ENCODE measurements around the gene ITGB8. TPM values are rescaled to one million over a fixed set of nuclear protein-coding genes. Genes with fewer than 3 reads are reported as not detected.

Gene ITGB8
- total RNA-seq, 2 donors from 2014 or later, result 9.5 to 11.9 TPM

- no peak overlapping the region for H3K27ac ChIP-seq
- H3K4me3 ChIP-seq, result no peak overlapping the region
- peaks cover 3% of the 10 kb centered on the region for H3K9me3 ChIP-seq
- no peaks in the 10 kb centered on the region for H3K27me3 ChIP-seq (replicated peaks; ENCODE audit: insufficient read depth)
- H3K4me1 ChIP-seq (ENCODE audit: control insufficient read depth in 1 of 2, low read depth in 2 of 2), result no peaks in the 10 kb centered on the region
- TF ChIP-seq CTCF (IDR thresholded peaks at IDR 0.05), result no peak
- ATAC-seq (ENCODE audit: insufficient number of reproducible peaks, low FRiP score, low read depth), result no peak
- DNase-seq (ENCODE audit: low spot score), result no peak
- no peaks in the 10 kb centered on the region for H3K36me3 ChIP-seq
These were observed 112.3 kb downstream of the ITGB8 start for GRCh38 chr7:20442951-20443350.

GRCh38 chr7:20444030-20444800 lies 113.5 kb downstream of the ITGB8 start:
- no peak for ATAC-seq (ENCODE audit: insufficient number of reproducible peaks, low FRiP score, low read depth)
- no peak overlapping the region for H3K4me3 ChIP-seq
- TF ChIP-seq CTCF (IDR thresholded peaks at IDR 0.05), result no peak
- no peak for DNase-seq (ENCODE audit: low spot score)
- H3K4me1 ChIP-seq (ENCODE audit: control insufficient read depth in 1 of 2, low read depth in 2 of 2), result no peaks in the 10 kb centered on the region
- H3K27me3 ChIP-seq (replicated peaks; ENCODE audit: insufficient read depth), result no peaks in the 10 kb centered on the region
- no peaks in the 10 kb centered on the region for H3K36me3 ChIP-seq
- H3K27ac ChIP-seq, result no peak overlapping the region
- peaks cover 3% of the 10 kb centered on the region for H3K9me3 ChIP-seq

GRCh38 chr7:20447021-20447650 lies 116.4 kb downstream of the ITGB8 start:
- Histone ChIP-seq H3K4me3 (no peak overlapping the region), H3K36me3 (no peaks in the 10 kb centered on the region), H3K4me1 (ENCODE audit: control insufficient read depth in 1 of 2, low read depth in 2 of 2) (no peaks in the 10 kb centered on the region), H3K27me3 (replicated peaks; ENCODE audit: insufficient read depth) (no peaks in the 10 kb centered on the region), H3K9me3 (peaks cover 3% of the 10 kb centered on the region), H3K27ac (no peak overlapping the region)
- DNase-seq (ENCODE audit: low spot score), result no peak
- TF ChIP-seq CTCF (IDR thresholded peaks at IDR 0.05), result no peak
- no peak for ATAC-seq (ENCODE audit: insufficient number of reproducible peaks, low FRiP score, low read depth)

GRCh38 chr7:20449176-20449575 lies 118.5 kb downstream of the ITGB8 start:
- TF ChIP-seq CTCF (IDR thresholded peaks at IDR 0.05), result no peak
- Histone ChIP-seq H3K4me1 (ENCODE audit: control insufficient read depth in 1 of 2, low read depth in 2 of 2) (no peaks in the 10 kb centered on the region), H3K4me3 (no peak overlapping the region), H3K27me3 (replicated peaks; ENCODE audit: insufficient read depth) (no peaks in the 10 kb centered on the region), H3K9me3 (peaks cover 3% of the 10 kb centered on the region), H3K27ac (no peak overlapping the region), H3K36me3 (no peaks in the 10 kb centered on the region)
- ATAC-seq (ENCODE audit: insufficient number of reproducible peaks, low FRiP score, low read depth) (no peak), DNase-seq (ENCODE audit: low spot score) (no peak)

GRCh38 chr7:20450536-20450935 lies 119.8 kb downstream of the ITGB8 start:
- DNase-seq (ENCODE audit: low spot score) (no peak), ATAC-seq (ENCODE audit: insufficient number of reproducible peaks, low FRiP score, low read depth) (no peak)
- H3K36me3 ChIP-seq, result no peaks in the 10 kb centered on the region
- H3K4me1 ChIP-seq (ENCODE audit: control insufficient read depth in 1 of 2, low read depth in 2 of 2), result no peaks in the 10 kb centered on the region
- no peaks in the 10 kb centered on the region for H3K27me3 ChIP-seq (replicated peaks; ENCODE audit: insufficient read depth)
- no peak overlapping the region for H3K27ac ChIP-seq
- no peak overlapping the region for H3K4me3 ChIP-seq
- TF ChIP-seq CTCF (IDR thresholded peaks at IDR 0.05), result no peak
- H3K9me3 ChIP-seq, result no peaks in the 10 kb centered on the region

All from thoracic aorta (tissue), 2 donors.